ENCODE data around the gene PPTC7. TPM values are rescaled to one million over a fixed set of nuclear protein-coding genes. Genes with fewer than 3 reads are reported as not detected.
A peak's percentile ranks its signal among the peaks of the same experiment; 100 is the strongest.

PPTC7 gene
- total and polyA plus RNA-seq, 2 of the 13 experiments (the other 11 are each of a cell fraction or from before 2014, with no cell fraction given), result 4.8 to 12.3 TPM

GRCh38 chr12:110613771-110614684 is 30.9 kb upstream of the PPTC7 start, which contains the start of gene TCTN1 (continued):
- 0 out of 2 replicates have a peak, but pooled peaks have one; percentile 33 for TF ChIP-seq ZNF800 (CRISPR knock-in tag; IDR thresholded peaks at IDR 0.05)
- TF ChIP-seq PTBP1 (IDR thresholded peaks at IDR 0.05; ENCODE audit: low read depth, low read length, poor library complexity, severe bottlenecking), result no peak
- peak; percentile 76; the same call in 1 of the 2 replicates for TF ChIP-seq MAF1 (CRISPR knock-in tag; IDR thresholded peaks at IDR 0.05; ENCODE audit: borderline replicate concordance)
- no peak for TF ChIP-seq THAP7 (CRISPR knock-in tag; IDR thresholded peaks at IDR 0.05)
- TF ChIP-seq HOXA3 (CRISPR knock-in tag; IDR thresholded peaks at IDR 0.05), result peak; percentile 79
- 0 out of 2 replicates have a peak, but pooled peaks have one; percentile 40 for TF ChIP-seq ZSCAN20 (CRISPR knock-in tag; IDR thresholded peaks at IDR 0.05; ENCODE audit: borderline replicate concordance)
- peak; percentile 48; the same call in 1 of the 2 replicates for TF ChIP-seq ISL2 (CRISPR knock-in tag; IDR thresholded peaks at IDR 0.05)
- no peak for TF ChIP-seq MLX (CRISPR knock-in tag; IDR thresholded peaks at IDR 0.05)
- peak; percentile 52; the same call in 1 of the 2 replicates for TF ChIP-seq SMAD1 (CRISPR knock-in tag; IDR thresholded peaks at IDR 0.05; ENCODE audit: borderline replicate concordance, low read depth)
- no peak; a peak in 1 of 4 replicates for TF ChIP-seq REST (IDR thresholded peaks at IDR 0.05; ENCODE audit: borderline replicate concordance in 1 of 2, low read depth in 1 of 2, low read length in 2 of 2)
- TF ChIP-seq STAT6 (CRISPR knock-in tag; IDR thresholded peaks at IDR 0.05; ENCODE audit: borderline replicate concordance), result 0 out of 2 replicates have a peak, but pooled peaks have one; percentile 29
